Heart right ventricle (tissue), 16 donors: Measurements from ENCODE around the gene PANK2. TPM values are rescaled to one million over a fixed set of nuclear protein-coding genes. Genes with fewer than 3 reads are reported as not detected.

ENCODE experiments used
- ATAC-seq, 8 donors: fragments of 200-7000 bp; cut with Tn5 transposase; one replicate each; pipeline ENCODE4 v1.9.1; 2020; ENCODE audit warnings: mild to moderate bottlenecking in 8 of 8, moderate library complexity in 8 of 8, moderate number of reproducible peaks in 1 of 8
- DNase-seq, 2 donors: peaks; one replicate each; pipeline ENCODE4 v3.0.0-alpha.2; 2020
- H3K27ac ChIP-seq, 10 donors: fragments of 200-600 bp; sonication (generic) in 2 of 10; one replicate each; pipeline versions ENCODE4 v1.5.0 to v1.8.0; 2020 to 2022; ENCODE audit warnings: mild to moderate bottlenecking in 3 of 10
- H3K27me3 ChIP-seq, 7 donors: fragments of 200-600 bp; one replicate each; pipeline ENCODE4 v1.8.0; 2021 to 2022; ENCODE audit warnings: mild to moderate bottlenecking in 2 of 7
- H3K36me3 ChIP-seq, 9 donors: fragments of 200-600 bp; sonication (generic) in 1 of 9; one replicate each; pipeline versions ENCODE4 v1.5.0 to v1.8.0; 2020 to 2022; ENCODE audit warnings: mild to moderate bottlenecking in 2 of 9
- H3K4me1 ChIP-seq, 9 donors: fragments of 200-600 bp; sonication (generic) in 1 of 9; one replicate each; pipeline versions ENCODE4 v1.5.0 to v1.8.0; 2020 to 2022; ENCODE audit warnings: mild to moderate bottlenecking in 4 of 9
- H3K4me3 ChIP-seq, 10 donors: fragments of 200-600 bp; sonication (generic) in 2 of 10; one replicate each; pipeline versions ENCODE4 v1.5.0 to v1.8.0; 2020 to 2022; ENCODE audit warnings: mild to moderate bottlenecking in 7 of 10, moderate library complexity in 2 of 10
- H3K9me3 ChIP-seq, 11 donors: fragments of 200-600 bp in 10 of 11; sonication (generic) in 2 of 11; one replicate each; pipeline versions ENCODE4 v1.5.0 to v1.8.0; 2013 to 2022; ENCODE audit warnings: mild to moderate bottlenecking in 2 of 11, control low read depth in 1 of 11, moderate library complexity in 1 of 11
- CTCF ChIP-seq, 9 donors: fragments of 200-600 bp; sonication (generic) in 2 of 9; IDR thresholded peaks; one replicate each; pipeline versions ENCODE4 v1.5.0 to v1.8.0; 2021 to 2022; ENCODE audit warnings: antibody characterized with exemption in 9 of 9, mild to moderate bottlenecking in 5 of 9, moderate library complexity in 1 of 9
- WGBS, 2 donors: extraction: QIAGEN DNeasy Blood & Tissue Kit; methylation state at CpG; one replicate each; pipeline ENCODE4 v1.1.7; 2013; ENCODE audit warnings: inconsistent platforms in 1 of 2; 5-methylcytosine and 5-hydroxymethylcytosine counted together
- intact Hi-C, 10 donors: fragments of 100-400 bp; cut with DNase I; formaldehyde crosslinking; loops; one replicate each; pipeline versions ENCODE4 v1.11.1 to v1.14.2; 2022
- polyA plus RNA-seq, 2 donors: library from polyadenylated mRNA; stranded (reverse); fragments of 200-250 nt; gene quantifications; one replicate each; pipeline ENCODE4 v1.2.3, GENCODE V29; 2013
- total RNA-seq, 10 donors: library from RNA; stranded (reverse); fragmentation: NEBNext Ultra II Directional in 3 of 10; extraction: Animal tissue kit (Norgen Biotek cat#: 25700) in 3 of 10; gene quantifications; one replicate each; pipeline versions ENCODE4 v1.2.1 to v1.2.4, GENCODE V29; 2021 to 2023
- donor health status: Arrhythmogenic right ventricular cardiomyopathy.
- donor health status: ischemic (EF 13 %, LVEDD 7.1; RV severe dilation, severe dysfunction).
- donor health status: healthy with polysubstance abuse.
- donor health status: DM: no; HTN: yes; CAD: no.
- donor health status: DM: no; HTN: no; CAD: no.
- donor health status: ischemic (EF 25% LVEDD 6.9; RV normal size, moderate dysfunction).
- donor health status: ischemic (EF 25% LVEDD 5.7; RV mildly dilated, moderate dysfunction).
- donor health status: healthy.
- donor health status: DM: yes; HTN: yes; CAD: no.
- donor health status: Ischemic cardiomyopathy.
- donor health status: ischemic (EF 35%, LVEDD 5.7; RV mildly dilated, moderate dysfunction).
- donor health status: nonischemic (EF 11% LVEDD 7.7; RV severe dilation, severe dysfunction).
- donor health status: DM: yes; HTN: yes; CAD: no.
- donor health status: PGD.
- donor health status: ischemic (EF 29% LVEDD 5.4; RV normal size, mild dysfunction).
- donor health status: nonischemic (EF 23%, LVEDD 6.1; RV moderate dilation, normal function).

Gene PANK2
- total and polyA plus RNA-seq, 12 donors: 12.2 to 25.1 (median 17.9) TPM

GRCh38 chr20:3862333-3862732 lies 26.9 kb upstream of the PANK2 start:
- H3K4me1 ChIP-seq: peaks cover 0 to 3% (median 0%) of the 10 kb centered on the region in 9 donors
- no peak for ATAC-seq
- no peaks in the 10 kb centered on the region for H3K9me3 ChIP-seq
- H3K36me3 ChIP-seq: peaks cover 7 to 100% (median 90%) of the 10 kb centered on the region in 9 donors
- H3K27me3 ChIP-seq: no peaks in the 10 kb centered on the region
- H3K27ac ChIP-seq: no peak overlapping the region
- TF ChIP-seq CTCF (IDR thresholded peaks at IDR 0.05): no peak
- no peak for DNase-seq
- 96 to 97% methylated on average over 1 of the region's 1 CpG for WGBS, 2 donors
- intact Hi-C loops: loop anchor here in 1 of 10 donors (10.0 kb wide), 1 partner anchor 212 kb away; no protein-coding TSS in a partner anchor
- H3K4me3 ChIP-seq: no peak overlapping the region

GRCh38 chr20:3863317-3863716 lies 25.9 kb upstream of the PANK2 start:
- no peak for ATAC-seq
- peaks cover 0 to 3% (median 0%) of the 10 kb centered on the region in 9 donors for H3K4me1 ChIP-seq
- no peaks in the 10 kb centered on the region for H3K9me3 ChIP-seq
- 84 to 86% methylated on average over 7 of the region's 7 CpGs for WGBS, 2 donors
- DNase-seq: no peak
- no peaks in the 10 kb centered on the region for H3K27me3 ChIP-seq
- no peak overlapping the region for H3K4me3 ChIP-seq
- peaks cover 4 to 100% (median 81%) of the 10 kb centered on the region in 9 donors for H3K36me3 ChIP-seq
- no peak for TF ChIP-seq CTCF (IDR thresholded peaks at IDR 0.05)
- no peak overlapping the region for H3K27ac ChIP-seq
- intact Hi-C loops: loop anchor here in 1 of 10 donors (10.0 kb wide), 1 partner anchor 211 kb away; no protein-coding TSS in a partner anchor

GRCh38 chr20:3864518-3864917 lies 24.7 kb upstream of the PANK2 start:
- TF ChIP-seq CTCF (IDR thresholded peaks at IDR 0.05): no peak
- no peaks in the 10 kb centered on the region for H3K27me3 ChIP-seq
- peaks cover 4 to 100% (median 69%) of the 10 kb centered on the region in 9 donors for H3K36me3 ChIP-seq
- H3K4me3 ChIP-seq: no peak overlapping the region
- peaks cover 0 to 3% (median 0%) of the 10 kb centered on the region in 9 donors for H3K4me1 ChIP-seq
- no peaks in the 10 kb centered on the region for H3K9me3 ChIP-seq
- intact Hi-C loops: loop anchor here in 1 of 10 donors (10.0 kb wide), 1 partner anchor 210 kb away; no protein-coding TSS in a partner anchor
- ATAC-seq (peak in 2 of 8 donors; percentile 17 to 21), DNase-seq (no peak)
- 74 to 80% methylated on average over 5 of the region's 5 CpGs for WGBS, 2 donors
- H3K27ac ChIP-seq: no peak overlapping the region

GRCh38 chr20:3865152-3865886 lies 23.9 kb upstream of the PANK2 start:
- 83 to 88% methylated on average over 14 of the region's 14 CpGs for WGBS, 2 donors
- H3K27me3 ChIP-seq: no peaks in the 10 kb centered on the region
- peak in 3 of 8 donors; percentile 10 to 17 (median 15) for ATAC-seq
- peaks cover 0 to 7% (median 0%) of the 10 kb centered on the region in 9 donors for H3K4me1 ChIP-seq
- TF ChIP-seq CTCF (IDR thresholded peaks at IDR 0.05): no peak
- DNase-seq: no peak
- no peak overlapping the region for H3K4me3 ChIP-seq
- H3K27ac ChIP-seq: no peak overlapping the region
- H3K9me3 ChIP-seq: no peaks in the 10 kb centered on the region
- intact Hi-C loops: loop anchor here in 1 of 10 donors (10.0 kb wide), 1 partner anchor 209 kb away; no protein-coding TSS in a partner anchor
- H3K36me3 ChIP-seq: peaks cover 4 to 100% (median 68%) of the 10 kb centered on the region in 9 donors
